Upper lobe of left lung (tissue), 6 donors: ENCODE measurements around the gene TTBK2. TPM values are rescaled to one million over a fixed set of nuclear protein-coding genes. Genes with fewer than 3 reads are reported as not detected.
A peak's percentile ranks its signal among the peaks of the same experiment; 100 is the strongest.

Source experiments
- ATAC-seq, 2 donors: fragments of 200-7000 bp; cut with Tn5 transposase; one replicate each; pipeline ENCODE4 v1.9.1; 2022; ENCODE audit warnings: mild to moderate bottlenecking in 2 of 2, moderate library complexity in 2 of 2; ENCODE audit not compliant: low FRiP score in 2 of 2
- DNase-seq, 2 donors: peaks; one replicate each; pipeline ENCODE4 v3.0.0-alpha.2; 2019 to 2020
- H3K27ac ChIP-seq, 4 donors: fragments of 200-600 bp; sonication (generic); one replicate each; pipeline ENCODE4 v1.5.1; 2016 to 2019
- H3K27me3 ChIP-seq, 4 donors: fragments of 200-600 bp; sonication (generic); one replicate each; pipeline ENCODE4 v1.5.1; 2017 to 2019
- H3K36me3 ChIP-seq, 4 donors: fragments of 200-600 bp; sonication (generic); one replicate each; pipeline ENCODE4 v1.5.1; 2016 to 2019
- H3K4me1 ChIP-seq, 4 donors: fragments of 200-600 bp; sonication (generic); one replicate each; pipeline ENCODE4 v1.5.1; 2018 to 2019
- H3K4me3 ChIP-seq, 4 donors: fragments of 200-600 bp; sonication (generic); one replicate each; pipeline ENCODE4 v1.5.1; 2017 to 2019; ENCODE audit warnings: mild to moderate bottlenecking in 2 of 4, moderate library complexity in 1 of 4
- H3K9me3 ChIP-seq, 4 donors: fragments of 200-600 bp; sonication (generic); one replicate each; pipeline ENCODE4 v1.5.1; 2018 to 2019
- CTCF ChIP-seq, 6 experiments: fragments of 450-650 bp in 4 of 6; fragments of 200-600 bp in 2 of 6; sonication (generic) in 2 of 6; IDR thresholded peaks; one replicate each; pipeline ENCODE4 v1.5.1; 2016 to 2019; ENCODE audit warnings: antibody characterized with exemption in 6 of 6
- EP300 ChIP-seq, 4 donors: sonication (generic); formaldehyde crosslinking; IDR thresholded peaks; one replicate each; pipeline ENCODE4 v1.5.1; 2017; ENCODE audit warnings: antibody characterized with exemption in 4 of 4, control low read depth in 2 of 4
- POLR2A ChIP-seq, 4 donors: fragments of 450-650 bp; IDR thresholded peaks; one replicate each; pipeline ENCODE4 v1.5.1; 2016 to 2017; ENCODE audit warnings: antibody characterized with exemption in 4 of 4, mild to moderate bottlenecking in 2 of 4
- POLR2AphosphoS5 ChIP-seq, 2 donors: sonication (generic); formaldehyde crosslinking; IDR thresholded peaks; one replicate each; pipeline ENCODE4 v1.5.1; 2017; ENCODE audit warnings: antibody characterized with exemption in 2 of 2
- WGBS, 2 donors: methylation state at CpG; one replicate each; pipeline ENCODE4 v1.1.5; 2017 to 2018; 5-methylcytosine and 5-hydroxymethylcytosine counted together
- total RNA-seq, 6 donors: library from RNA; depleted of rRNA in 4 of 6; stranded (reverse); fragments of >200 nt in 4 of 6; gene quantifications; one replicate each; pipeline versions ENCODE4 v1.1.0 to v1.2.1, GENCODE V29; 2016 to 2021
- donor health status: DM: no; HTN: no; CAD: no; lungs with moderate emphysema.
- donor health status: DM: no; HTN: yes; CAD: no; lungs with severe emphysema.

Gene TTBK2
- total RNA-seq, 6 donors from 2014 or later = 8.2 to 28.3 (median 13.2) TPM

DNA sequence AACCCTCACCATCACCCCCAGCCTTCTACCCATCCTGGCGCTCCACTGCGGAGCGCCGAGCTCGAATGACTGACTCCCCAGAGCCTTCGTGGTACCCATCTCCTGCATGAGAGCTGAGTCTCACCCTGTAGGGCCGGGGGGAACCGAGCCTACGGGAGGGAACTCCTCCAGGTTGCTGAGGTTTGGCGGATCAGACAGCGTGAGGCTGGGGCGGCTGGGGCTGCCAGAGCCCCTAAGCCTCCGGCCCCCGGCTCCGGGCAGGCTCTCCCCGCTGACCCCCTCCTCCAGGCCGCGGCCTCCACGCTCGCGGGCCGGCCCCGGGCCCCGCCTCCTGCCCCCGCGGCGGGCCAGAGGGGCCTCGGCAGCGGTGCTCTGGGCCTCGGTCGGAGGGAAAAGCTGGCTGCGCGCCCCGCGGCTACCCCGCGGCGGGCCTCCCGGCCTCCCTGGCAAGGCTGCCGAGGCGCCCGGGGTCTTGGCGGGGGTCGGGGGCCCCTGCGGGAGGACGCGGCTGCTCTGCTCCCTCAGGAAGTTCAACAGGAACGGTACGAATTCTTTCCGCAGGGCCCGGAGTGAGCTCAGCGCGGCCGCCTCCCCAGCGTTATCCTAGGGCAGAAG, 184.3 kb downstream of the TTBK2 start:
- peaks cover 15 to 36% (median 29%) of the 10 kb centered on the region in 4 donors for H3K36me3 ChIP-seq
- ATAC-seq = peak in 1 of 2 donors; percentile 68
- H3K27ac ChIP-seq = peak overlapping the region; percentile 82 to 93 (median 90)
- peaks cover 16 to 21% (median 17%) of the 10 kb centered on the region in 4 donors for H3K4me1 ChIP-seq
- H3K9me3 ChIP-seq = no peaks in the 10 kb centered on the region
- peak overlapping the region; percentile 82 to 100 (median 92) for H3K4me3 ChIP-seq
- DNase-seq = no peak
- TF ChIP-seq CTCF (IDR thresholded peaks at IDR 0.05) = no peak
- TF ChIP-seq EP300 (IDR thresholded peaks at IDR 0.05) = no peak
- no peak for TF ChIP-seq POLR2A (IDR thresholded peaks at IDR 0.05)
- no peak for TF ChIP-seq POLR2AphosphoS5 (IDR thresholded peaks at IDR 0.05)
- H3K27me3 ChIP-seq = no peaks in the 10 kb centered on the region
- whole genome bisulfite sequencing, 2 donors = 6 to 7% methylated on average over 10 to 15 of the region's 55 CpGs

DNA sequence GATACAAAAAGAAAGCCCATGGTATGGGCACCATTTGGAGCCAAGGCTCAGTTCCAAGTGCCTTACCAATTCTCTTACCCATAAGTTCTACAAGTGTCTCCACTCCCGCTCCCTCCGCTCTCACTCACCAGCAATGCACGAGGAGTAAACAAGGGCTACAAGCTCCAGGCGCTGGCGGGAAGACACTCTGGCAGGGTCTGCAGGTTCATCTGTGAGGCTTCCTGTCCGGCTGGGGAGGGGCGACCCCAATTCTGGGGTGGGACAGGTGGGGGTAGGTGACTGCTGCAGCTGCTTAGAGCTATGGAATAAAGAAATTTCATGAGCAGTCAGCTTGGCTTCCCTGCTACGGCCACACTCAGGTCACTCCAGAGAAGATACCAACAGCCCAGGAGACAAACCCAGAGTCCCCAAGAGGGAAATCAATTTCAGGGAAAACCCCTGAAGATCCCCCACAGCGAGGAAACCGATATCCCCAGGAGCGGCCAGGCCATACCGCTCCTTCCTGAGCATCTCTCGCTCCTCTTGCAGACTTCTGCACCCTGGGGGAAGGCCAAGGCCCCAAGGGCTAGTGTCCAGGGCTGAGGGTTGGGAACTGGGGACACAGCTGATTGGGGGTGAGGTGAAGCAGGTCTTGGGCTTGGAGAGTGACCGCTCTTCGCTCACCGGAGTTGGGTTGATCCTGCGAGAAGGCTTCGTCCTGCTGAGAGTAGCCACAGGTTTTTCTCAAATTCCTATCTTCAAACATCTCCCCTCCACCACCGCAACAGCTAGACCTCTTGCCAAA, 185.0 kb downstream of the TTBK2 start:
- peaks cover 20 to 43% (median 35%) of the 10 kb centered on the region in 4 donors for H3K36me3 ChIP-seq
- H3K27ac ChIP-seq = peak overlapping the region in 1 of 4 donors; percentile 90
- H3K4me3 ChIP-seq = peak overlapping the region in 3 of 4 donors; percentile 82 to 100 (median 99)
- WGBS, 2 donors = 88 to 89% methylated on average over 15 to 19 of the region's 19 CpGs
- no peaks in the 10 kb centered on the region for H3K9me3 ChIP-seq
- TF ChIP-seq CTCF (IDR thresholded peaks at IDR 0.05) (no peak), EP300 (IDR thresholded peaks at IDR 0.05) (no peak), POLR2AphosphoS5 (IDR thresholded peaks at IDR 0.05) (no peak), POLR2A (IDR thresholded peaks at IDR 0.05) (no peak)
- DNase-seq = no peak
- H3K4me1 ChIP-seq = peaks cover 16 to 21% (median 17%) of the 10 kb centered on the region in 4 donors
- no peak for ATAC-seq
- no peaks in the 10 kb centered on the region for H3K27me3 ChIP-seq

DNA sequence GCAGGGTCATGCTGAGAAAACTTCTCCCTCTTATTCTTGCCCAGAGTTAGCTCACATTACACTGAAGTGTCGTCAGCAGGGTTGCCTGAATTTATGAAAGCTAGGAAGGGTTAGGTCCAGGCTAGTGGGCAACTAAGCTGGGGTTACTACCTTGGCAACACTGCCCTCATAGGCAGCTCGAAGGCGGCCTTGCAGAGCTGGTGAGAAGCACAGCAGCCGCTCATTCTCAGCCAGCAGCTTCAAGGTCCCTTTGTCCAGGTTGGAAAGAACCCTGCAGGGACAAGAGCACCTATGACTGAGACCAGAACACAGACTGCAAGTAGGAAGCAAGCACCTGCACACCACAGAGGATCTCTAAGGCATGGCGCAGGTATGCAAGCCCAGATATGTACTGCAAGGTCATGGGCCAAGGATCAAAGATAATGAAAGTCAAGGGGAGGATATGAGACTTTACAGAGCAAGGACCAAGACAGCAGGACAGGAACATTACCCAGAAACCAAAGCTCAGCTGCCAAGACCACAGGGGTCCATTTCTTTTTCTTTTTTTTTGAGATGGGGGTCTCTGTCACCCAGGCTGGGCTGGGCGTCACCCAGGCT, 186.4 kb downstream of the TTBK2 start:
- Histone ChIP-seq H3K4me1 (peaks cover 16 to 21% (median 17%) of the 10 kb centered on the region in 4 donors), H3K27me3 (no peaks in the 10 kb centered on the region), H3K9me3 (no peaks in the 10 kb centered on the region), H3K27ac (no peak overlapping the region), H3K4me3 (no peak overlapping the region), H3K36me3 (peaks cover 22 to 57% (median 48%) of the 10 kb centered on the region in 4 donors)
- ATAC-seq (no peak), DNase-seq (no peak)
- TF ChIP-seq POLR2A (IDR thresholded peaks at IDR 0.05) (no peak), EP300 (IDR thresholded peaks at IDR 0.05) (no peak), CTCF (IDR thresholded peaks at IDR 0.05) (no peak), POLR2AphosphoS5 (IDR thresholded peaks at IDR 0.05) (no peak)
- 93 to 97% methylated on average over 3 to 6 of the region's 6 CpGs for whole genome bisulfite sequencing, 2 donors

GRCh38 chr15:42733027-42733426, 187.6 kb downstream of the TTBK2 start:
- Histone ChIP-seq H3K36me3 (peaks cover 22 to 68% (median 60%) of the 10 kb centered on the region in 4 donors), H3K4me1 (peaks cover 16 to 28% (median 21%) of the 10 kb centered on the region in 4 donors), H3K27me3 (no peaks in the 10 kb centered on the region), H3K27ac (no peak overlapping the region), H3K4me3 (no peak overlapping the region), H3K9me3 (no peaks in the 10 kb centered on the region)
- TF ChIP-seq CTCF (IDR thresholded peaks at IDR 0.05) (no peak), EP300 (IDR thresholded peaks at IDR 0.05) (no peak), POLR2AphosphoS5 (IDR thresholded peaks at IDR 0.05) (no peak), POLR2A (IDR thresholded peaks at IDR 0.05) (no peak)
- no peak for DNase-seq
- ATAC-seq = no peak
- 98 to 99% methylated on average over 11 of the region's 11 CpGs for WGBS, 2 donors
